ENCODE results near the gene RNF175.

RNF175 gene

GRCh38 chr4:153759407-153760316 is at the start of gene RNF175:
RNF175 (minus strand) TSS chr4:153760024; CDS start chr4:153759862, 162 bp downstream.
- CTCF ChIA-PET, result no interaction called here
- TF ChIP-seq CTCF (conservative IDR thresholded peaks at IDR 0.05; ENCODE audit: low read depth), result no peak
- DNase-seq (ENCODE audit: low spot score), result no peak
- POLR2A ChIA-PET (ENCODE audit: low non-redundant PET), result no interaction called here
- H3K27ac ChIP-seq, result no peak within 1 kb of the TSS

GRCh38 chr4:153809307-153809706 is 49.5 kb upstream of the RNF175 start:
- H3K27ac ChIP-seq, result no peak overlapping the region
- TF ChIP-seq CTCF (conservative IDR thresholded peaks at IDR 0.05; ENCODE audit: low read depth), result no peak
- CTCF ChIA-PET, result no interaction called here
- POLR2A ChIA-PET (ENCODE audit: low non-redundant PET), result no interaction called here
- DNase-seq (ENCODE audit: low spot score), result no peak

- DNase-seq (ENCODE audit: low spot score), result no peak
- ChIA-PET POLR2A (ENCODE audit: low non-redundant PET) (no interaction called here), CTCF (no interaction called here)
- TF ChIP-seq CTCF (conservative IDR thresholded peaks at IDR 0.05; ENCODE audit: low read depth), result no peak
- no peak overlapping the region for H3K27ac ChIP-seq
These were observed 48.4 kb upstream of the RNF175 start for GRCh38 chr4:153808175-153808574.

GRCh38 chr4:153806073-153806472 is 46.2 kb upstream of the RNF175 start:
- ChIA-PET CTCF (no interaction called here), POLR2A (ENCODE audit: low non-redundant PET) (no interaction called here)
- no peak for TF ChIP-seq CTCF (conservative IDR thresholded peaks at IDR 0.05; ENCODE audit: low read depth)
- H3K27ac ChIP-seq, result no peak overlapping the region
- no peak for DNase-seq (ENCODE audit: low spot score)

GRCh38 chr4:153804722-153805121 is 44.9 kb upstream of the RNF175 start:
- H3K27ac ChIP-seq, result no peak overlapping the region
- DNase-seq (ENCODE audit: low spot score), result no peak
- POLR2A ChIA-PET (ENCODE audit: low non-redundant PET), result no interaction called here
- CTCF ChIA-PET, result no interaction called here
- no peak for TF ChIP-seq CTCF (conservative IDR thresholded peaks at IDR 0.05; ENCODE audit: low read depth)

GRCh38 chr4:153799694-153800074 is 39.9 kb upstream of the RNF175 start:
- DNase-seq (ENCODE audit: low spot score), result no peak
- TF ChIP-seq CTCF (conservative IDR thresholded peaks at IDR 0.05; ENCODE audit: low read depth), result no peak
- CTCF ChIA-PET, result interaction anchor here (0.5 kb wide), 1 partner anchor 257 kb away, joined by 3 read pairs; no protein-coding TSS in a partner anchor
- POLR2A ChIA-PET (ENCODE audit: low non-redundant PET), result no interaction called here
- no peak overlapping the region for H3K27ac ChIP-seq

All from RWPE1 (cell line).